Sciatic nerve (tissue), 2 donors: ENCODE data around the gene CCDC13. TPM values are rescaled to one million over a fixed set of nuclear protein-coding genes. Genes with fewer than 3 reads are reported as not detected.
A peak's percentile ranks its signal among the peaks of the same experiment; 100 is the strongest.

Source experiments
- ATAC-seq: fragments of 200-7000 bp; cut with Tn5 transposase; one replicate; pipeline ENCODE4 v1.9.1; 2020; ENCODE audit warnings: mild to moderate bottlenecking, moderate library complexity
- DNase-seq: peaks from one replicate; pipeline ENCODE4 v3.0.0-alpha.2; 2020; ENCODE audit warnings: low spot score
- intact Hi-C: fragments of 100-400 bp; cut with DNase I; formaldehyde crosslinking; loops from one replicate; pipeline ENCODE4 v1.14.2; 2022
- total RNA-seq: library from RNA; stranded (reverse); fragmentation: NEBNext Ultra II Directional; extraction: Animal tissue kit (Norgen Biotek cat#: 25700); gene quantifications from one replicate; pipeline ENCODE4 v1.2.1, GENCODE V29; 2021
- donor health status: DM: no; HTN: no; CAD: no.
- donor health status: DM: no; HTN: no; CAD: no.

CCDC13 gene
- total RNA-seq, 1 donor from 2014 or later: 3.1 TPM

DNA sequence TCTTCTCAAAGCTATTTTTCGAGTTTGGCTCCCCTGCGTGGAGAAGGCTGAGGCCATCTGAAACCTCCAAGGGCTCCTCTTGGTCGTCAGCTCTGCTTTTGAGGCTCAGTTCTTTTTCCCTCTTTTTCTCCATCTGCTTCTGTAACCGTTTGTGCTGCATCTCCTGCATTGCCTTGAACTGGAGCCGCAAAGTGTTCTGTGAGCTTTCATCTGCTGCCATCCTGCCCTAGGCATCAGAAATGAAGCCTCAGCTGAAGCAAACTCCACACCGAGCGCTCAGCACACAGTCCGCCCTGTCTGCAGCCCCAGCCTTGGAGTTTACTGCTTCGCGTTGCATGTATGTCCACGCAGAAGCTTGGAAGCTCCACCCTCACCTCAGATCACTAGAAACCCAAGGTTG lies 14.9 kb downstream of the CCDC13 start:
- DNase-seq (no peak), ATAC-seq (no peak)
- intact Hi-C loops: no loop called here

DNA sequence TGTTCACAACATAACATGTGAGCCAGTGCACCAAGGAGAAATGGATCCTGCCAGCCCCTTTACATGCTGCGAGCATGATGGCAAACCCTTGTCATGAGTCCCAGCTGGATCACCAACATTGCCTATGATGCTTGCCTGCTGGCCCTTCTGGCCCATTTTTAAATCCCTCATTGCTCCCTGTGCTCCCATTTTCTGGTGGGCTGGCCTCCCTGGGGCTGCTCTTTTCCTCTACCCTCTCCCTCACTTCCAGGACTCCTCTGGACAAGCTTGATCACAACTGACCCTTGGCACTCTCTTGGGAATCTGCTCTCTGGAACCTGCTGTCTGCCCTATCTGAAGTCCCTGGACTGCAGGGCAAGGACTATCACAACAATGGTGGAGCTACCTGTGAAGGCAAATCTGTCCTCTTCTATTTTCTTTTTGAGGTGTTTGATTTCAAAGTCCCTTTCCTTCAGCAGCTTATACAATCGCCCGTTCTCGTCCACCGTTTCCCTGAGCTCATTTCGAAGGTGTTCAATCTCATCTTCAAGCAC lies 16.3 kb downstream of the CCDC13 start:
- DNase-seq: no peak
- no peak for ATAC-seq
- intact Hi-C loops: no loop called here

DNA sequence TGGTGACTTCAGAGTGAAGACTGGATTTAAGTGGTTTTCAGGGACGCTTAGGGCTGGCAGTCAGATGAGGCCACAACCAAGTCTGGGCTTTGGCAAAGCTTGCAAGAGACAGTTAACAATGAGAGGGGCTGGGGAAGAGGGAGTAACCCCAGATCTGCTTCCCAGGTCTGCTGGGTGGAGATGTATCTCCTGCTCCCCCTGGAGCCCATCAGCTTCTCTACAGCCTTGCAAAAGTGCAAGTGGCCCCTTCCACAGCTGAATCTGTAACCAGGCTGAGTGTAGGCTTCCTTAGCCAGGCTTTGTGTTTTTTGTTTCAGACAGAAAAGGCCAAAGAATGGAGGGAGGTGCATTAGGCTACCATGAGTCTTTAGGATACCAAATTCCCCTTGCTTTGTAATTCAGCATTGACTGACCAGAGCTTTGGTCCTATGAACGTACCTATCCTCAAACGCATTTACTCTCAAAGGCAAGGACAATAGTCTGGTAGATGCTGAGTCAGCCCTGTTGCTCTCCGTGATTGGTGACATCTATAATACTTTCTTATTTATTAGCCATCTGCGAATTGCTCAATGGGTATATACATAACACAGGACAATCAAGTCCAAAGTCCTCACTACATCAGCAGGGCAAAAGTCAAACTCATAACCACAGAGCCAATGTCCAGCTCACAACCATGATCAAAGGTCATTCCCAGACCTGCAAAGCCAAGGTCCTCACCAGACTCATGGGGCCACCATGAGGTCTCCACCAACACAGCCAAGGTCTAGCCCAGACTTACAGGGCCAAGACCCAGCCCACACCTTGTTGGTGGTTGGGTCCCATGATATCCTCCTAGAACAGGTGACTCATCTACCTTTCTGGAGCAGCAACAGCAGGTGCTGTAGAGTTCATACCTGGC lies 17.1 kb downstream of the CCDC13 start:
- intact Hi-C loops: no loop called here
- ATAC-seq (peak; percentile 55), DNase-seq (no peak)

DNA sequence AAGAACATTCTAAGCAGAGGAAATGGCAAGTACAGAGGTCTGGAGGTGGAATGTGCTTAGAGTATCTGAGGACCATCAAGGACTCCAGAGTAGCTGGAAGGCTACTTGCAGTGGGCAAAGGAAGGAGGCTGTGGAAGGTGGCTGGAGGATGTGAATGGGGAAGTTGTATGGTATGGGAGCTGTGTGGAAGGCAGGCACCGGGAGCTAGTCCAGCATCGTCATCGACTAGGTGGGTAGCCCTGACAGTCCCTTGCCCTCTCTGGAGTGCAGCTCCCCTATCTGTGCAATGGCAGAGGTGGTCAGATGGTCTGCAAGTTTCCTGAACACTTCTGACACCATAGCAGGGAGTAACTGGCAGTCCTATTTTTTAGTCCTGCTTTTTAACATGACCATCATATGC lies 19.3 kb downstream of the CCDC13 start:
- intact Hi-C loops: no loop called here
- DNase-seq: no peak
- ATAC-seq: no peak

DNA sequence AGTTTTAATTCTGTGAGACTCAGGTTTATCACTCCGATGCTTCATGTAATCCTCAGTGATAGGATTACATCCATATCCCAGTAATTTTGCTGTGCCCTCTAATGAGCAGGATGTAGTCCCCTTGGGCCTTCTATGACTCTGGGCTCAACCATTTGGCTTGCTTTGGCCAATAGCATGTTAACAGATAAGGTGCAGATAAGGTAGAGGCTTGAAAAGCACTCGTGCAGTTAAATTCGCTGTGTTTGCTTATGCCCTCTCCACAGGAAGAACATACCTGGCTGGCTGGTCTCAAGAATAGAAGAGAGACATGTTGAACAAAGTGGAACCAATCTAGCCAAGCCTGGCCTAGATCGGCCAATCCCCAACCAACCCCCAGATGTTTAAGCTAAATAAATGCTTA lies 20.1 kb downstream of the CCDC13 start:
- intact Hi-C loops: no loop called here
- DNase-seq (no peak), ATAC-seq (no peak)

DNA sequence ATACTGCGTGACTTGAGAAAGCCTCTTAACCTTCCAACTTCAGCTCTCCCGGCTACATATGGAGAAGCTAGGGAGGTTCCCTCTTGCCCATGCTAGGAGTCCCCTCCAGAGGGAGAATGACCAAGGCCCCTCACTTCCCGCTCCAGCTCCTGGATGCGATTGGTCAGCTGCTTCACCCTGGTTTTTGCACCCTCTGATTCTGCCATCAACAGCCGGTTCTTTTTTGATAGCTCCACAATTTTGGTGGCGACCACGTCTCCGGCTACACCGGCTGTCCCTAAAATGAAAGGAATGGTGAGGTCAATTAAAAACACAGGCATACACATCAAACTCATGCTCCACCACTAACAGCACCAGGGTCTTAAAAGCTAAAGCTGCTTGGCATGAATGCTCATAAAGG lies 20.6 kb downstream of the CCDC13 start:
- DNase-seq (no peak), ATAC-seq (no peak)
- intact Hi-C loops: no loop called here

DNA sequence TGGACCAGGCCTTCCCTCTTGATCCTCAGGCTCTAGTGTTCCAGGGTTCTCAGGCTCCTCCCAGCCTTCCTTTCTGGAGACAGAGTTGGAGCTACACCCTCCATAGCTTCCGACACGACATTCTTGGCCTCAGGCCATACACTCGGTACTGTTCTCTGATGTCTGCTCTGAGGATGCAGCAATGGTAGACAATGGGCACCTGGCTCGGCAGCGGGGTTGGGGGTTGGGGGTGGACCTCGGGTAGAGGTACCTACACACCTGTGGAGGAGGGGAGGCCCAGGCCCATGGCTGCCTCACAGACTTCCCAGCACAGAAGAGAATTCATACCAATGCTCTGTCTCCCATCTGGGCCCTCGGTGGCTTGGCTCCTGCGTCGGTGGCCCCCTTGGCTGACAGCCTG lies 21.4 kb downstream of the CCDC13 start:
- peak; percentile 32 for ATAC-seq
- no peak for DNase-seq
- intact Hi-C loops: no loop called here

DNA sequence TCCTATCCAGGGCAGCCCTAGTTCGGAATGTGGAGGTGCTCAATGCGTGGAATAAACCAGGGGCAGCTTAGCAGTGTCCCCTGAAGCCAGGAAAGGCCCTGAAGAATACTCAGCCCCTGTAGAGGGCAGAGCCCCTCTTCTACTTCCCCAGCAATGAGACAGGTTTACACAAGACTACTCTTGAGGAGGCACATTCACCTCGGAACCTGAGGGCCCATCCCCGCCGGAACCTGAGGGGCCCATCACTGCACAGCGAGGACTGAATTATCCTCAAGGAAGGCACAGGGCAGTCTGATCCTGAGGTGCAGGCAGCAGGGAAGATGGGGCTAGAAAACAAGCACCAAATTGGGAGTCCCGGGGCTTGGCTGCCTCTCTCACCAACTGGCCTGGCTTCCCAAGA lies 22.2 kb downstream of the CCDC13 start:
- DNase-seq (no peak), ATAC-seq (no peak)
- intact Hi-C loops: no loop called here

DNA sequence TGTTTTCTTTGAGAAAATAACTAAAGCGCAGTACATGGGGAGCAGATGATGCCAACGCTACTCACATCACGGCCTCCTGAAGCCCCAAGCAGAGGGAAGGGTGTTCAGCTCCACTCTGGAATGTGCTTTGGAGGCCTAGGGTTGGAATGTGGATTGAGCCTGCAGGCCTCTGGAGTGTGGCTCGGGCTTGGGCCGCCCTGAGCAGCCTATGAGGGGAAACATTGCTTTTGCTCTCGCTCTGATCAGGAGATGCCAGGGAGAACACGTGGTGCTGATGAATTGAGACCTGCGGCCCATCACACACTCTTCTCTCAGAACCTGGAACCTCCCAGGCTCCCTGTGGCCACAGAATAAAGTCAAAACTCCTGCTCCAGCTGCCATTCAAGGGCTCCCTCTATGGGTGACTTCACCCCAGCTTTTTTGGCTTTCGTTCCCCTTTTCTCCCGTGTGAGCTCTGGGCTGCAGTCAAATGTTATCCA lies 23.3 kb downstream of the CCDC13 start:
- ATAC-seq: peak; percentile 29
- intact Hi-C loops: loop anchor here (5.0 to 10.0 kb wide), 3 partner anchors 97 to 167 kb away; partner anchors contain the start of genes NKTR, SEC22C and ZBTB47
- DNase-seq: no peak

DNA sequence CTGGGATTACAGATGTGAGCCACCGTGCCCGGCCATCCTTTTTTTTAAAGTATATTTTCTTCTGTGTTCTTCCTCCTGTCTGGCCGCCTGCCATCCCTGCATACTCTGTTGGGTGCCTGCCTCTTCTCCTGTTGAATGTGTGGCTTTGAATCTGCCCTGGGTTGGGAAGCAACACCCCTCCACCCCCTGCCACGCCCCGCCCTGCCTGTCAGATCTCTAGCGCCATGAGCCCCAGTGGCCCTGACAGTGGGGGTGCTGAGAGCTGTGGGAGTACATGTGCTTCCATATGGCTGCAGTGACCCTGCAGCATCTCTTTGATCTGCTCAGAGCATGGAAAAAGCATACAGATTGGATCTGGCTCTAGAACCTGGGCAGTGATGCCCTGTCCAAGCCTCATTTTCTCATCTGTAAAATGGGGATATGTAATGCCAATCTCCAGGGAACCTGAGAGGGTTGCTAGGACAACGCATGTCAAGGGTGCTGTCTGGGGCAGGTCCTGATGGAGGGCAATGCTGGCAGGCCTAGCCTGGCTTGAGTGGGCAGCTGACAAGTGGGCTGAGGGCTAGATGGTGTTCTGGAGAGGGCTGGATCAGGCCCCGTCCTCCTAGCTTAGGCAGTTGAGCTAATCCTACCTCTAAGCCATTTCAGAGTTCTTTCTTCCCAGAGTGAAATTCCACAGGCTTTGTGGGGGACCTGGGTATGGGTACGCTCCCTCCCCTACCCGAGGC lies 23.9 kb downstream of the CCDC13 start:
- DNase-seq: no peak
- intact Hi-C loops: loop anchor here (5.0 to 10.0 kb wide), 3 partner anchors 97 to 167 kb away; partner anchors contain the start of genes NKTR, SEC22C and ZBTB47
- no peak for ATAC-seq

DNA sequence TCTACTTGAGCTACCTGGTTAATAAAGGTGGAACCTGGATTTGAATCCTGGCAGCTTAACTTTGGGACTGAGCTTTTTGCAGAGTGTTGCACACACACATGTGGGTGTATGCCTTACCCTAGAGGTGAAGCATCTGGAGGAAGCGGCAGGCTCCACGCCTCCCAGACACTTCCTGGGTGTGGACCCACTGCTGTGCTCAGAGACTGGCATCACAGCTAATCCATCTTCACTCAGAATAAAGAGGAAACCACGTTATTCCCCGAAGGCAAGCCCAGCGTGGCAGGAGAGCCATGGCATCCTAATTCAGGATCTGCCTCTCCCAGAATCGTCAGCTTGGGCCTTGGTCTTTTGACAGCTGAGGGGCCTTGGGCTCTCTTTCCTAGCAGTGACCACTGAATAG lies 25.5 kb downstream of the CCDC13 start:
- ATAC-seq (no peak), DNase-seq (no peak)
- intact Hi-C loops: loop anchor here (5.0 to 10.0 kb wide), 3 partner anchors 95 to 165 kb away; partner anchors contain the start of genes NKTR, SEC22C and ZBTB47

DNA sequence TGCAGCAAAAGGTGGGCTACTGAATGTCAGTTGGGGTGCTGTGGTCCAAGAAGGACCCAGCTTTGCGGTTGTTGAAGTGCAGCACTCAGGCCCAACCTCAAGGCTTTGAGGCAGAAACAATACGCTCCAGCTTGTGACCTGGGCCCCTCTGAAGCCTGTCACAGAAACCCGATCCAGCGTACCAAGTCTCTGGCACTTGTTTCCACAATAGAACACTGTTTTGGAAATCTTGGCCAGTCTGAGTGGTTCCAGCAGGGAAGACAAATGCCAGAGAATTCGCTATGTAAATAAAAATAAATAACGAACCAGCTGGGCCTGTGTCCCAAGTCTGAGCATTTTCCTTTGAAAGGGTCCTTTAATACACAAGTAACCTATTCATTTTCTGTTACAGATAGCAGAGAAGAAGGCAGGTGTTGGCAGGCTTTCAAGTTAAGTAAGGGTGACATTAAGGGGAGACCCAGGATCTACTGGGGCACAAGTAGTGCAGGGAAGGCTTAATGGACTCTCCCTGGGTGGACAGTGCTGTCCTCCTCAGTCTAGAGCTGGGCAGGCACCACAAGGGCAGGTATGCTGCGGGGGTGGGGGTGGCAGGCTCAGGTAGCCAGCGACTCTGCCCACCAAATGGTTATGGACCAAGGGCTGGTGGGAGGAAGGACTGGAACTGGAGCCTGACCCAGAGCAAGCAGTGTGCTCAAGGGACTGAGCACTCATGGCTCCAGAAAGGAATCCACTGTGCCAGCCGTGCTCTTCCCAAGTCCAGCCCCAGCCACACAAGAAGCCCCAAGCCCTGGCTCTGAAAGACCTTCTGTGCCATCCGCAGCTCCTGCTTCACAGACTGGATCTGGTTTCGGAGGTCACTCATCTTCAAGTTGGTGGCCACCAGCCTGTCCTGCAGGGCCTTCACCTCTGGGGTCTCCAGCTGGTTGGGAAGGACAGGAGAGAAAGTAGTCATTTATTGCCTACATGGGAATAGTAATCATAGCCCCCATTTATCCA lies 26.3 kb downstream of the CCDC13 start:
- ATAC-seq: peak; percentile 73
- intact Hi-C loops: loop anchor here (5.0 to 10.0 kb wide), 3 partner anchors 94 to 164 kb away; partner anchors contain the start of genes NKTR, SEC22C and ZBTB47
- DNase-seq: no peak

DNA sequence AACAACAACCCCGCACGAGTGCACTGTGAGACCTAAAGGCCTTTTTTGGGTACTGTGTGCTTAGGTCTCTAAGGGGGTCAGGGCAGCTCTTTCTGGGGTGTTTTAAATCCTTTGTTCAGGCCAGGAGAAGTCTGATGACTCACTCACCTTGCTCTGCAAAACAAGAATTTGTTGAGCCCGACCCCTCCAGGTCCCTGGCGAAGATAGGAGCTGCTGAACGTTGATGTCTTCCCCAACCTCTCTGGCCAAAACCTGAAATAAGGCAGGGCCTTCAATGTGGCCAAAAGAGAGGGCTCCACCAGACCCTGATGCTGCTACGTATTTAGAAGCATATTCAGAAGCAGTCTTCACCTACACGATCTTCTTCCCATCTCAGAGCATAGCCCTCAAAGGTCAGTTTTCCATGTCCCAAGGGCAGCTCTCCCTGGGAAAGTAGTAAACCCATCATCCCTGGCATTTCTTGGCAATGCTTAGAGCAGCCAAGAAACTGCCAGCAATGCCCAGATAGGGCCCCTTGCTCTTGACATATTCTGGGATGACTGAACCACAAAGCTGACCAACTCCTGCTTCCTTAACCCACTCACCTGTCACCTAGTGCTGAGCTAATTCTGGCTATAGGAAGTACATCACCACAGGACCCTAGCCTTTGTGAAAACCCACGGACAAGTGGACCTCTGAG lies 27.1 kb downstream of the CCDC13 start:
- DNase-seq: no peak
- ATAC-seq: no peak
- intact Hi-C loops: loop anchor here (5.0 to 10.0 kb wide), 3 partner anchors 94 to 164 kb away; partner anchors contain the start of genes NKTR, SEC22C and ZBTB47

DNA sequence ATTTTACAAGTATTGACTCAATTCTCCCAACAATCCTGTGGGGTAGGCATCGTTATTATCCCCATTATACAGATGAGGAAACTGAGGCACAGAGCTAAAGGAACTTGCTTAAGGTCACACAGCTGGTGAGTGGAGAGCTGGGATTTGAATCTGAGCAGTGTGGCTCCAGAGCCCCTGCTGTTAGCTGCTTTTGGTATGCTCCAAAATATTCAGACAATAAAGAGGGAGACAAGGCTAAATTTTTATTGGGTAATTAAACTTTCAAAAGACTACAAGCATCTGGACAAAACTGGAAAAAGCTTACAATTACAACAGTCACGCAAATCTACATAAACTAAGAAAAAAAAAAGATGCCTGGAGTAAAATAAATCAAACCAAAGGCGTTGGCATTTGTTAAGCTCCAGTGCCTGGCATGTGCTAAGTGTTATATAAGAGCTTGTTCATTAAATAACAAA lies 27.7 kb downstream of the CCDC13 start:
- intact Hi-C loops: loop anchor here (5.0 to 10.0 kb wide), 3 partner anchors 93 to 163 kb away; partner anchors contain the start of genes NKTR, SEC22C and ZBTB47
- ATAC-seq (no peak), DNase-seq (no peak)

DNA sequence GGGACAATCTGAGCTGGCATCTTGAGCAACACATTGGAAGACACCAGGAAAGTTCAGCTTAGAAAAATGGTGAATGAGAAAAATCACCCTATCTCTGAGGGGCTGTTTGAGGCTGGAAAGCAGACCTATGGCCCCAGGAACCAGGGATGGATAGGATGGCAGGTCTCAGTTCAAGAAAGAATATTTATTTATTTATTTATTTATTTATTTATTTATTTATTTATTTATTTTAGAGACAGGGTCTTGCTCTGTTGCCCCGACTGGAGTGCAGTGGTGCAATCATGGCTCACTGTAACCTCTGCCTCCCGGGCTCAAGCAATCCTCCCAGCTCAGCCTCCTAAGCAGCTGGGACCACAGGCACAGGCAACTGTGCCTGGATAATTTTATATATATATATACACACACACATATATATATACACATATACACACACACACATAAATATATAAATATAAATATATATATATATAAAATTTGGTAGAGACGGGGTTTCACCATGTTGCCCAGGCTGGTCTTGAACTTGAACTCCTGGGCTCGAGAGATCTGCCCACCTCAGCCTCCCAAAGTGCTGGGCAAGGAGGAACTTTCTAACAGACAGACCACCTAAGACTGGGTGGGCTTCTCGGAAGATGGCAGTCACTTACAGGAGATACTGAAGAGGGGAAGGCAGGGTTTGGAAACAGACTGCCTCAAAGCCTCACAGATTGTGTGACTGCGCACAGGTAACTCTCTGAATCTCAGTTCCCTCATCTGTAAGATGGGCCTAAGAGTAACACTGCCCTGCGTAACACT lies 29.7 kb downstream of the CCDC13 start:
- DNase-seq (no peak), ATAC-seq (no peak)
- intact Hi-C loops: loop anchor here (10.0 kb wide), 1 partner anchor 139 kb away; the partner anchor contains the start of gene NKTR

DNA sequence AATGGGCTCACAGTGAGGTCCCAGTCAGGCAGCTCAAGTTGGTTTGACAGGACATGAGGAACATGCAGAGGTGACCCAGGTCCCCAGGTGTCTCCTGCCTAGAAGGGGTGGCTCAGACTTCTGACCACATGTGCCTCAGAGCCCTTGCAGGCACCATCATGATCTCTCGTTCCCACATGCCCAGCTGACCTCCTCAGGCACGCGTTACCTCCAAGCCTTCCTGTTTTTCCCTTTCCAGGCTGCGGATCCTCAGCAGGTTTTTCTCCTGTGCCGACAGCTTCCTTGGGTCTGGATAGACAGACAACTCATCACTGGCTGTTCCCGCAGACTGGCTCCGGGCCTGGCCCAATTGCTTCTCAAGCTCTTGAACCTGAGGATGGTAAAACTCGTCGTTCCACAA lies 30.4 kb downstream of the CCDC13 start:
- intact Hi-C loops: loop anchor here (10.0 kb wide), 1 partner anchor 138 kb away; the partner anchor contains the start of gene NKTR
- DNase-seq (no peak), ATAC-seq (no peak)

DNA sequence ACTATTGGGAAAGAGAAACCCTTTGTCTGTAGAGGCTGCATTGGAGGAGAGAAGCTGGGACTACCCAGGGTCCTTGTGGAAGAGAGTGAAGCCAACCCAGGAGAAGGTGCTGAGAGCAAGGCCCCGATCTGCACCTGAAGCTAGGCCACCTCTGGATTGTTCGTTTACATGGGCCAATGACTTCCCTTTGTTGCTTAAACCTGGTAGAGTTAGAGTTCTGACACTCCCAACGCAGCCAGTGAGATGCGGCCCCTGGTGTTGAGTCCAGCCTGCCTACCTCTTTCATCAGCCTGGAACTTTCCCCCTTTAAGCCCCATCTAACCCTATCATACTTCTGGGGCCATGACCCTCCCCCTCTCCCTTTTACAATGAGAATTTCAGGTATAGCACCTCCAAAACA lies 30.8 kb downstream of the CCDC13 start:
- DNase-seq (no peak), ATAC-seq (no peak)
- intact Hi-C loops: loop anchor here (10.0 kb wide), 1 partner anchor 137 kb away; the partner anchor contains the start of gene NKTR
